Vagina (tissue), 2 donors: ENCODE data around the gene ATG2B.

Experiments used
- CTCF ChIP-seq, 3 experiments: fragments of 450-650 bp in 2 of 3; fragments of 200-600 bp in 1 of 3; sonication (generic) in 1 of 3; IDR thresholded peaks; one replicate each; pipeline ENCODE4 v1.5.1; 2017 to 2019; ENCODE audit warnings: antibody characterized with exemption in 3 of 3, mild to moderate bottlenecking in 2 of 3, moderate library complexity in 2 of 3
- POLR2A ChIP-seq, 2 donors: fragments of 450-650 bp; IDR thresholded peaks; one replicate each; pipeline ENCODE4 v1.6.1; 2017; ENCODE audit warnings: antibody characterized with exemption in 2 of 2, mild to moderate bottlenecking in 2 of 2, moderate library complexity in 2 of 2
- POLR2AphosphoS5 ChIP-seq, 2 donors: sonication (generic); formaldehyde crosslinking; IDR thresholded peaks; one replicate each; pipeline ENCODE4 v1.9.0; 2017; ENCODE audit warnings: antibody characterized with exemption in 2 of 2, mild to moderate bottlenecking in 2 of 2, low read depth in 1 of 2; ENCODE audit not compliant: insufficient read depth in 1 of 2

- TF ChIP-seq CTCF (IDR thresholded peaks at IDR 0.05), result no peak
- no peak for TF ChIP-seq POLR2A (IDR thresholded peaks at IDR 0.05)
- no peak for TF ChIP-seq POLR2AphosphoS5 (IDR thresholded peaks at IDR 0.05; ENCODE audit: insufficient read depth in 1 of 2, low read depth in 1 of 2)
Measured at GRCh38 chr14:96376093-96376492, 13.0 kb upstream of the ATG2B start.
